Activated CD4-positive, alpha-beta T cell treated with anti-CD3 and anti-CD28 coated beads for 4 hours (primary cell): ENCODE data around the gene GATAD2A.
"Not testable (repeated sequence)": the region's sequence is repeated elsewhere in the genome, so short reads cannot be mapped to it uniquely, and the experiment has no call there.

ENCODE experiments used
- DNase-seq, 2 donors: peaks; one replicate each; pipeline ENCODE4 v3.0.0-alpha.2; 2020

Gene GATAD2A

DNA sequence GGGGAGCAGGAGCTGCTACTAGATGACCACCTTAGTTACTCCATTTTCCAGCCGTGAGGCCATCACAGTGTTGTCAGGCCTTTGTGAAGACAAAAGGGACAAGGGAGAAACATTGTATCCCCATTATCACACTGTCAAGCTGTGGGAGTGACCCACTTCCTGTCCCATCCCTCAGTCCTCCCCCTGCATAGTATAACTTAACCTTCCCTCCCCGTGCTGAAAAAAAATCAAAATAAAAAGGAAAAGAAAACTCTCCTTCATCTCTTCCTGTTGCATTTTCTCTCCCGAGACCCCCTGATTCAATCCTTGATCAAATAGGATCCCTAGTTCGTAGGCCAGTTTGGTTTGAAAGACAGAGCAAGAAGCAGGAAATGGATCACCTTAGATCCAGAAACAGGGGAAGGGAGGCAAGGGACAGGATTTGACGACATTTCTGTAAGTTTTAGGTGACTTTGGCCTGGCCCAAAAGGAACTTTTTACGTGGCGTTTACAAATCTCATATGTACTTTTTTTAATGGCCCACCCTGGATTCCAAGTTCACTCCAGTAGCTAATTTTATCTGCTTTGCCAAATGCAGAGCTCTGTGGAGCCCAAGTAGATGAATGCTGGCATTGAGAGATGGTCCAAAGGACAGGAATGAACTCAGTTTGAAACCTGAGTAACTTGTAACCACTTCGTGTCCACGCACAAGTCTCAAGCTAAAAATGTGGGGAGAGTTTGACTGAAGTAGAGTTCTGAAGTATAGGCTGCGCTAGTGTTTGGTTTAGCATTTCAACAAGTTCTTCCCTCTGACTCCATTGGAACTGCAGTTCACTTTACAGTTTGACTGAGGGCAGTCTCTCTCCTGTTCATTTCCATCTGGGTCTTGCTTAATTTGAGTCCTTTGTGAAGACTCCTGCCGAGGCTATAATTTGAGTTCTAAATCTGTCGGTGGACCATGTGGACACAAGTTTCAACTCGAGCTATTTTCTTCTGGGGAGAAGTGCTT lies 16.6 kb upstream of the GATAD2A start:
- no peak for DNase-seq

DNA sequence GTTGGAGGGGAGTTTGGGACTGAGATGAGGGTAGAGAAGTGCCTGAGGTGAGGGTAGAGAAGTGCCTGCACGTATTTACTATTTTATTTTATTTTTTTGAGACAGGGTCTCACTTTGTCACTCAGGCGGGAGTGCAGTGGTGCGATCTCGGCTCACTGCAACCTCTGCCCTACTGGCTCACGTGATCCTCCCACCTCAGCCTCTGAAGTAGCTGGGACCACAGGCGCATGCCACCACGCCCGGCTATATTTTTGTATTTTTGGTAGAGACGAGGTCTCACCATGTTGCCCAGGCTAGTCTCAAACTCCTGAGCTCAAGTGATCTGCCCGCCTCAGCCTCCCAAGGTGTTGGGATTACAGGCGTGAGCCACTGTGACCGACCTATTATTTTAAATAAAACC lies 15.8 kb upstream of the GATAD2A start:
- DNase-seq, result not testable (repeated sequence)

DNA sequence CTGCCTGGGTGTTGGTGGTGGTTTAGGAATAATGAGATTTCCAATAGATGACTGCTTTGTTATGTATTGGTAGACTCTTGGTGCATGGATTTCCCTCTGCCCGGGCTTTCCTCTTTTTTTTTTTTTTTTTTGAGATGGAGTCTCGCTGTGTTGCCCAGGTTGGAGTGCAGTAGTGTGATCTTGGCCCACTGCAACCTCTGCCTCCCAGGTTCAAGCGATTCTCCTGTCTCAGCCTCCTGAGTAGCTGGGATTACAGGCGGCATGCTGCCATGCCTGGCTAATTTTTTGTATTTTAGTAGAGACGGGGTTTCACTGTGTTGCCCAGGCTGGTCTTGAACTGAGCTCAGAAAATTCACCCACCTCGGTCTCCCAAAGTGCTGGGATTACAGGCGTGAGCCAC lies 11.1 kb upstream of the GATAD2A start:
- not testable (repeated sequence) for DNase-seq

DNA sequence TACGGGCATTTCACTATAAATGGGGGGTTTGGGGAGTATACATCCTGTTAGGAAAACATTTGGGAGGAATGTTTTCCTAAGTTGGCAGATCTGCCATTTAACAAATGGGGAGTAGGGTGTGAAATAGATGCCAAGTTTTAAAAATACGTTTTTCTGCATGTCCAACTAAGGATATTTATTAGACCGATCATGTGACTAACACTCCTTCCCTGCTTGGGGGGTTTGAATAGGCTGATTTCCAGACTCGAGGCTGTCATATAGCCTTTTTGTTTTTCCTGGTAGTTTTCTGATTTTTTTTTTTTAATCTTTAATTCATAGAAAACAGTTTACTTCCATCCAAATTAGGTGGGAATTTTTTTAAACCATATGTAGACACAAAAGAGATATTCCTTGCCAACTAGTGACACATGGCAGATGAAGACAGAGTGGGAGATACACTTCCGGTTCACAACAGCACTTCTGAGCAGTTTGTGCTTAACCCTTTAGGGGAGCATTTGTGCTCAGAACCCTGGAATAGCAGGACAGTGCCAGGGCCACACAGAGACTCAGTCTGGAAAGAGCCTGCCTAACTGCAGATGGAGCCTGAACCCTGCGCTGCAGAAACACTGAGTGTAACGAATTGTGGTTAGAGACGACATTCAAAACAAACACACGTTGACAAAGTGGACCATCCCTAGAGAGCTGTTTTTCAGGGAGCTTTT lies 5.6 kb upstream of the GATAD2A start:
- no peak for DNase-seq

DNA sequence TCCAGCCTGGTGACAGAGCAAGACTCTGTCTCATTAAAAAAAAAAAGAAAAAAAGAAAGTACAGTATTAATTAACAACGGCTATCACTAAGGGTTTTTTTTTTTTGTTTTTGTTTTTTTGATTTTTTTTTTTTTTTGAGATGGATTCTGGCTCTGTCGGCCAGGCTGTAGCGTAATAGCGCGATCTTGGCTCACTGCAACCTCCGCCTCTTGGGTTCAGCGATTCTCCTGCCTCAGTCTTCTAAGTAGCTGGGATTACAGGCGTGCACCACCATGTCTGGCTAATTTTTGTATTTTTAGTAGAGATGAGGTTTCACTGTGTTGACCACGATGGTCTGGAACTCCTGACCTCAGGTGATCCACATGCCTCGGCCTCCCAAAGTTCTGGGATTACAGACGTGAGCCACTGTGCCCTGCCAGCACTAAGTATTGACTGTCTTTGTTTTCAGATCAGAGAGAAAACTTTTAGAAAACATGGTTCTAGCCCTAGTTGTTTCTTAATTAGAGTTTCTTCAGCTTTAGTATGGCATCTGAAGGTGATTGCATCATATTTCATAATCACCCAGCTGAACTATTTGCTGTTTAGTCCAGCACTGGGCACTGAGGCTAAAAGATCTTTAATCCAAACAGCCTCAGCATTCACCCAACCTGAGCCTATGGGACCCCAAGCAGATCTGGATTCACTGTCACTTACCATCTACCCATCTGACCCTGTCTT lies 2.7 kb upstream of the GATAD2A start:
- DNase-seq, result no peak

DNA sequence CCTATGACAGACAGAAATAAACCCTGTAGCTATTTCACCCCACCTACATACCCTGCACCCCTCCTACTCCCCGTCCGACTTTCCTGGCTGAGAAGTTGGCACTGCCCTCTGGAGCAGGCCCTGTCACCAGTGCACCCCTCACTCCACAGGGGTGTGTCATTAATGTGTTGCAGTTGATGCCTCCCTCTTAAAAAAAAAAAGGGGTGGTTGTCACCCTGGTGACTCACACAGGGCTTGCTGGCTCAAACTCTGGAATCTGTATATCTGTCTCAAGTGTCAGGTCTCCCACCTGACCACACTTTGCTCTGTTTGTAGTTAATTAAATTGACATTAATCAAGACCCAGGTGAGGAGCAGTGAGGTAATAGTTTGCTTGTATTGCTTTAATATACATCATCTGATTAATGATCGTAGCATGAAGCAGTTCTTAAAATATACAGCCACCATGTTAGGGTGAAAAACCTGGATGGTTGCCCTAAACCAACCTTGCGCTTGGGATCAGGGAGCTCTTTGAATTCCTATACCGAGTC lies 2.0 kb upstream of the GATAD2A start:
- peak; percentile 17 to 31 for DNase-seq

DNA sequence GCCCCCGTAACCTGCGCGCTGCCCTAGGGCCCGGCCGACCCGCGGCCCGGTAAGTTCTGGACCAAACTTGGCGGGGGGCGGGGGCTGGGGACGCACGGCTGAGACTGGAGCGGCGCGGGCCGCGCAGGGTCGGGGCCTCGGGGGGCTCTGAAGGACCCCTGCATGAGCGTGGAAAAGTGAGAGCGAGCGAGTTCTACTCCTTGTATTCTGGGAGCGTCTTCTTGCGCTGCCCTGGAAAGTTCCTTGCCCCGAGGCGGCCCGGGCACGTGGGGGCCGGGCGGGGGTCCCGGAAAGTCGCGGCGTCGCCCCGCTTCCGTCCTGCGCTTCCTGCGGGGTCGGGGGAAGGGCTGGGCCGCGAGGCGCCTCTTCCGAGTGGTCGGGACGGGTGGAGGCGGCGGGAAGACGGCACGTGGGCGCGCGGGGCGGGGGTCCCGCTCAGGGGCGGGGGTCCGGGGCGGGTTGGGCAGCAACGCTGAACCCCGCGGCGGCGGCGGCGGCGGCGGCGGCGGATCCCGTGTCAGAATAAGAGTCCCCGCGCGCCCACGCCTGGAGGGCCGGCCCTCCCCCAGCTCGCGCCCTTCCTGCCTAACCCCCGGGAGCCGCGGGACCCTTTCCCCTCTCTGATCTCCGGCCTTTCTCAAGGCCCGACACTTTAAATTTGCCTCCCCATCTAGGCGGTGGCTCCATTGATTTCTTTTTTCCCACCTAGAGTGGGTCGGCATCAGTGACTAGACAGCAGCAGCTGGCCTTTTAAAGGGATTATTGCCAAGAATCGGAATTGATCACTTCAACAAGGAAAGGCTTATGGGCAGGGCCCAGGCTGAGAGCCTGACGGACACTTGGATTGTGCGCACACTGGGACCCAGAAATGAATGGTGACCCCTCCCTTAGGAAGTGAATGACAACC lies 749 bp downstream of the GATAD2A start:
- peak; percentile 47 to 63 for DNase-seq

DNA sequence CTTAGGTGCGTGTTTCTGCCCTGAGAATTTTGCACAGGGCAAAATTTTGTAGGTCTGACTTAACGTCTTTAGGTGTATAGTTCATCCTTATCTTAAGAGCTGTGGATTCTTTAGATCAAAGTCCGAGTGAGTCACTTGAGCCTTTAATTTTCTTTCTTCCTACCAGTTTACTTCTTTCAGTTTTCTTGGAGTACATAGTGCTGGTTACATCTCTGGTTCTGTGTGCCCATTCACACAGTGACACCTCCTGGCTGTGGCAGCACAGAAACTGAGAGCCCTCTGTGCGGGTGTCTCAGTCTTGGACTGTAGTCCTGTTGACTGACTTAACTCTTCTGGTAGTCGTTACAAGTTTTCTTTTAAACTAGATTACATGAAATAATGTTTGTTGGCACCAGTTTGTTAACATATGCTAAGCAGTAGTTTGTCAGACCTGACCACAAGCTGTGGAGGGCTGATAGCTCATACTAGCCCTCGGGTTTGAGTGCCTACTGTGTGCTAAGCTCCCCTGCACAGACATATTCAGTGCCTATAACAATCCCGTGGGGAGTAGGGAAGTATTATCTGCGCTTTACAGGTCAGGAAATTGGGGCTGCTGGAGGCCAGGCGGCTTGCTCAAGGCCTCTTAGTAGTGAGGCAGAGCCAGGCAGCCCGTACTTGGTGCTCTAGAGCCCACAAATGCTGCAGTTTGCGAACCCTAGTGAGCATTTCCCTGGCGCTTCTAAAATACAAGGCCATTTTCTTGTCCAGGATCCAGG lies 1.6 kb downstream of the GATAD2A start:
- peak; percentile 50 to 66 for DNase-seq

DNA sequence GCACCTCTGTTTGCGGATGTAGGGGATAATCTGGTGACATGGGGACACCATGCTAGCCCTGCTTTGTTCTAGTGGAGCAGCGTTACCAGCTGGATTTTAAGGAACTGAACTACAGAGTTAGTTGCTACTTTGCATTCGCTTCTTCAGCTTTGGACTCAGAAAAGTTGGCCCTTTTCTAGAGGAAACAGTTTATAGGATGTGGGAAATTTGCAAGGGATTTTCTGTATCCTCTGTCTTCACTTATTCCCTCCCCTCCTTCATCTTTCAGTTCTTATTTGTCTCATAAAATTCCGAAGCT lies 2.1 kb downstream of the GATAD2A start:
- DNase-seq, result no peak

DNA sequence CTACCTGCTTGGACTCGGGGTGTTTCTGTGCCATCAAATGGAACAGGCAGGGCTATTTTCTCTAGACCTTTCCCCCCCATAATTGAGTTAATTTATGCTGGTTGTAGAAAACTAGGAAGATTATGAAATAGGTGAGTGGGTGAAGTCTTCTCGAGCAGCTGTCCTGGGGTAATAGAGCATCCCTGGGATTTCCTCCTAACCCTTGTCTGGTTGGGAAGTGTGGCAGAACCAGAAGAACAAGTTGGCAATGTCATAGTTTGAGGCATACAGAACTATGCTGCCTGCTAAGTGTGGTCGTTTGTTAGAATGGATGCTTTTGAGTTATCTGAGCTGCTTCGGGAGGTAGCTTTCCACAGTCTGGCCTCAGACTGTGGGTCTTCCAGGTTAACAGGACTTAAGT lies 3.7 kb downstream of the GATAD2A start:
- no peak for DNase-seq

DNA sequence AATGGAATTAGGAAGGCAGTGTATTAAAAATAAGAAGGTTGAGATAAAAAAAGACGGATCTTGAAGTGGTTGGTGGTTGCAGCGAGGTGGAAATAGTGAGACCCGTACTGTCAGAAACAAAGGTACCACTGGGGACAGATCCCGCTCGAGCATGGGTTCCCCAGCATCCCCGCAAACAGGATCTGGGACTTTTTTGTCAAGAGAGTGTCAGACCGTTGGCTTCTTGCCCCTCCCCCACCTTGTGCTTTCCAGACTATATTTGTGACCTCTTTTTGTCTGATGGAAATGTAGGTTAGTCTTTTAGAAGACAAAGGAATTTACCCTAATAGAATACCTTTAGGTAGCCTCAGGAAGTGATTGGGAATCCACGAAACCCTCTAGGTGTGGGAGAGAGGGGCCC lies 4.2 kb downstream of the GATAD2A start:
- no peak for DNase-seq

DNA sequence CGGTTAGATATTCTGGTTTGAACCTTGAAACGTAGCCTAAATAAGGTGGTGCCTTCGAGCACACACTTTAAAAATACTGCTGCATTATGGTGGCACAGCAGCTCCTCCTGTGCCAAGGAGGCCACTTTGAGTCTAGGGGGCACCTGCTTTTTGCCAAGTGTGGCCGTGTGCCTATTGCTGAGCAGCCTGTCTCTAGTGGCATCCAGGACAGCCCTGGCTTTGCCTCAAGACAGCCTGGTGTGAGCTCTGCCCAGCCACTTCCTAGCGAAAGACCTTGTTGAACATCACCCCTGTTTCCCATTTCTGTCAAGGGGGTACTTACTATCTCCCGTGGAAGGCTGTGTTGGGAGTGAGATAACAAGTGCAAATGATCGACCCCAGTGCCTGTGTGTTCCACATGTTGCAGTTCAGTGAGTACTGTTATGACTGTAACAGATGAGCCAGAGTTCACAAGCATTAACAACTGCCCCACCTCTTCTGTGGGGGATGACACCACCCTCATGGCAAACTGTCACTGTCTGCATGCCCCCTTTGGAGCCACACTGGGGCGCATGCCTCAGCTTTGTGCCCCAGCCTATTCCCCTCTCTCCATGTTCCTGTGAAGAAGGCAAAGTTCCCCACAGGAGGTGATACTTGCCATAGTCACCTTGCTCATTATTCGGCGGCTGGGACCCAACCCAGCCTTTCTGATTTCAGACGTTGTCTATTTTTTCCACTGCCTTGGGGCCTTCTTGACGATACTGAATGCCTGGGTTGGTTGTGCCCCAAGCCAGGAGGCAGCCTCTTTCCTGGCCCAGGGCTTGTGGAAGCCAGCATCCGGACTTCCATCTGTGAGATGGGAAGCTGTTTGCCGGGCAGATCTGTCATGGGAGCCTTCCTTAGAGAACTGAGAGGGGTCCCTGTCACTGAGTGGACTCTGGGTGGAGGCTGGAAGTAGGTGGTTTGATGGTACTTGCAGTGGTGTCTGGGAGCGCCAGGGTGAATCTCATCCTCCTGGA lies 5.4 kb downstream of the GATAD2A start:
- peak in 1 of 2 donors; percentile 10 for DNase-seq

DNA sequence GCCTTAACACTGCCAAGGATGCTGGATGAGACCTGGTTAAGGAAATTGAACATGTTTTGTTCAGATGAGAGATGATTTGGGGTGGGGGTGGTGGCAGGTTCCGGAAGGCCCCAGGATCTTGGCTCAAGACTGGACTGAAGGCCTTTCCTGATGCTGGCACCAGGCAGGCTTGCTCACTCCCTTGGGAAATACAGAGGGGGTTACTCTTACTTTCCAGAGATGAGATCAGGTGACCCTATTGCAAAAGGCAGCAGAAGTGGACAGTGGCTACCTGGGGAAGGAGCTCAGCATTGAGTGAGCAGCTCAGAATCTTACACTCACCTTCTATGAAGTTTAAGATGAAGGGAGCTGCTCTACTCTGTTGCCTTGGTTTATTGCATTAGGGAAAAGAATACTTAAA lies 10.8 kb downstream of the GATAD2A start:
- DNase-seq, result no peak

DNA sequence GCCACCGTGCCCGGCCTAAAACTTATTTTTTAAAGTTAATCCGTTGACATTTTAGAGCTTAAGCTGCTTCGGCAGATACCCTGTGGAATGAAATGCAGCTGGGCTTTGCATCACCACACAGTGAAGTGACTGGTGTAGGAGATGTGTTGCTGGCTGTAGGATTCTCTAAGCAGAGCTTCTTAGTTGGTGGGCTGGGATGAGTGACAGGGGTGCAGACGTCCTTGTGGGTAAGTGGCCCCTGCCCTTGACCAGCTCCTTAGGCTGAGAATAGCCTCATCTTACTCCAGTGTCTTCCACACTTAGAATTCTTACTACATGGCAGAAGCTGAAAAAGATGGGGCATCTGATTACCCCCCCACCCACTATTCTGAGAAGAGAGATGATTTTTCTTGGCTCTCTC lies 11.6 kb downstream of the GATAD2A start:
- DNase-seq, result no peak

DNA sequence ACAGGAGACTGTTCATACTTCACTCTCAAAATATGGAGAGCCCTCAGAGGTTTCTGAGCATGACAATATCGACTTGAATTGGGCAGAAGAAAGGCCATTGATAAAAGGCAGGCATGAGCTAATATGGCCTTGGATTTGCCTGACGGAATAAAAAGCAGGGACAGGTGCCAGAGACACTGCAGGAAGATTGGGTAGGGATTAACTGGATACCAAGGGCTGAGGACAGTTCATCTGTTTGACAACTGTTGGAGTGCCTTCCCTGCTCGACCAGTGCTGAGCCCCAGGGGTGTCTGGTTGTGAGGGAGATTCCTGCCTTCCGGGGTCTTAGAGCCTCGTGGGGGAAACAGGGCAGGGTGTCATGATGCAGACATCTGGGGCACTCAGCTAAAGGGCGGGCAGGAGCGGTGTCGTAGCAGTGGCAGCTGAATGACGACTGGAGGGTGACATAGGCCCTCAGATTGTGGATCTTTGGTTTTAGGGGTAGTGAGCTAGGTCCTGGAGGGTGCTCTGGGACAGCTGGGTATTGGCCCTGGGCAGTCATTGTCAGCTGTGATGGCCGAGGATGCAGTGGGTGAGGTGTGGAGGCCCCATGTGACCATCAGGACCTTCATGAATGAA lies 12.3 kb downstream of the GATAD2A start:
- no peak for DNase-seq

DNA sequence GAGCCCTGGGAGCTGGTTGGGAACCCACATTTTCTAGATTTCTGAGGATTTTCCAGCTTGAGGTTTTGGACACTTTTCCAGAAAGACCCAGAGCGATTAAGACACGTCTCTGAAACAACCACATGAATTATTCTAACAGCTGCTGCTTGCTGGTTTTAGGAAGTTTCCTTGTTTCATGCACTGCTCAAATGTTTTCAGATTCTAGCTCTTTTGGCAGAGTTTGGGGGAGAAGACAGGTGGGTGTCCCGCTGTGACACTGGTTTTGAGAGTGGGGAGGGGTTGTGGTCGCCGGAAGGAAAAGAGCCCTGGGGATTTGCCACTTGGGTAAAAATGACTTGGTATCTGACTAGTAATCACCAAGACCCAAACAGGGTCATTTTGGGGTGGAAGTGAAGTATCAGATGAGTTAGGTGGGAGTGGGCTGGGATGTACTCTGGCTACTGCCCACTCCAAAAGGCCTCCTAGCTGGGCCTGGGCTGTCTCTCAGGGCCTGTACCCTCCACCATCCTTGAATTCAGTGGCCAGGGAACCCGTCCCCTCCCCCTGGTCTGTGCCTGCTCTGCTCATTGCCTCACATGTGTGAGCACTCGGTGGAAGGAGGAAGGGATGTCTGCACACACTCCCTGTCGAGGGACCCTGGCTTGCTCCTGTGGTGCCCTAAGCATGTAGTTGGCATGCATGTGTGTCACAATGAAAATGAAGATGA lies 13.2 kb downstream of the GATAD2A start:
- DNase-seq, result no peak

DNA sequence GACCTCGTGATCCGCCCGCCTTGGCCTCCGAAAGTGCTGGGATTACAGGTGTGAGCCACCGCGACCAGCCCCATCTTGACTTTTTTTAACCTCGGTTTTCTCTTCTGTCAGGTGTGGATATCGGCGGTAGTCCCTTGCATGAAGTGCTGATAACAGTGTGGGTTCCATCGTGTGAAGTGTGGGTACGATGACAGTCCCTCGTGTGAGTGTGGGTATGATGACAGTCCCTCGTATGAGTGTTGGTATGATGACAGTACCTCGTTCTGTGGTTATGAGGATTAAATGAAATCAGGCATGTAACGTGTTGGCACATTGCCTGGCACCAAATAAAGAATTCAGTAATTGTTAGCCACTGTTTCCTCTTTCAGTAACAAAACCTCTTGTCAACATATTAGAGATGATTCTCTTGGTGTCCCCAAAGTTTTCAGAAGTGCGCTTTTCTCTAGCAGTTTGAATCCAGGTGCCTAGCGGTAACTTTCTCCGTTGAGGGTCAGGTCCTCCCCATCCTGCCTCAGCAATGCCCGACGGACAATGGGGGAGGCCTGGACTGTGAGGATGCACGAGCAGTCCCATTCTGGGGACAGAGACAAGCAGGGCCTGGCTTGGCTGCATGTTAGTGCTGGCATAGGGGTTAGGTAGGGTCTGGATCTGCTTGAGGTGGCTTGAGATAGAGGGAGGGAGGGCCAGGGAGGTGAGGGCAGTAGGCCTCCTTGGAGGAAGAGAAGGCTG lies 15.3 kb downstream of the GATAD2A start:
- DNase-seq, result no peak

DNA sequence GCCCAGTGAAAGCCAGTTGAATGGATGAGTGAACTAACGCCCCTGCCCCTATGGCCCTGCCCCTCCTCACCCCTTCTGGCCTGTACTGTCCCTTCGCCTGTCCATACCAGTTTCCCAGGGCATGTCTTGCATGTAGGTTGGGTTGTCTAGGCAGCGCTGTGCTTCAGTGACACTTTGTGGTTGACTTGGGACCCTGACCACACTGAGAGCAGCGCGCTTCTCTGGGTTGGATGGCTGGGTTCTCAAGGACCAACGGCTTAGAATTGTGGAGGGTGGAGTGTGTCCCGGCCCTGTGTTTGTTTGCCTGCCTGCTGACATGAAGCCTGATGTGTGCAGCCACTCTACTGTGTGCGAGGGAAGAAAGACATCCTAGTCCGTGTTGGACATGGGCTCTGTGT lies 15.8 kb downstream of the GATAD2A start:
- DNase-seq, result no peak
